Ovary (tissue), 3 donors: ENCODE measurements around the gene RGS6.

Source experiments
- EP300 ChIP-seq: sonication (generic); formaldehyde crosslinking; IDR thresholded peaks from one replicate; pipeline ENCODE4 v1.6.1; 2017; ENCODE audit warnings: antibody characterized with exemption
- POLR2A ChIP-seq: fragments of 450-650 bp; IDR thresholded peaks from one replicate; pipeline ENCODE4 v1.6.1; 2017; ENCODE audit warnings: antibody characterized with exemption, mild to moderate bottlenecking, moderate library complexity
- TF ChIP-seq, protein P1 (sequence below), 3 donors: fragments of 450-650 bp in 2 of 3; fragments of 200-600 bp in 1 of 3; IDR thresholded peaks; one replicate each; pipeline versions ENCODE4 v1.5.1 to v1.8.0; 2016 to 2022; ENCODE audit warnings: antibody characterized with exemption in 3 of 3, mild to moderate bottlenecking in 1 of 3
- donor health status: DM: no; HTN: no; CAD: no.

DNA sequence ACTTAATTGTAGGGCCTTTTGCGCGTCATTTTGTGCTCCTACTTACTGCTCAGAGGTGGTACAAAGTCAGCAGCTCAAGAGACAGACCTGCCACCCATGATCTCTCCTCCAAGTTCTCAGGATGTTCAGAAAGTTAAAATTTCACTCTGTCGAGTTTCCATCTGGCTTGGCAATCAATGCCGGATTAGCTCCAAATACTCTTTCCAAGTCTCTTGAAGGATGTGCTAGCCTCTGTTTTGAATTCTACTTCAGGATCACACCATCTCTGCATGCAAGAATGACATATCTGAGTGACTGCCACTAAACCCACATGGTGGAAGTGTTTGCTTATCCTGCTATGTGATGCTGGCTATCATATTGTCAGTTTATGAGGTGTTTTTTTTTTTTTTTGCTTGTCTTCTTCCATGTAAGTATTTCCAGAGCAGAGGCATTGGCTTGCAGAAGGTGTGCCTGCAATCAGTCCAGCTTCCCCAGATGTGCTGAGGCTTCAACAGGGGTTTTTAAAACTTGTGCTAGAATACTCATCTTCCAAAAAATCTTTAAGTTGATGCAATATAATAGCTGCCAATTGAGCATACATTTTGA lies 125.6 kb downstream of the RGS6 start:
- no peak for TF ChIP-seq POLR2A
- TF ChIP-seq, protein P1, sequence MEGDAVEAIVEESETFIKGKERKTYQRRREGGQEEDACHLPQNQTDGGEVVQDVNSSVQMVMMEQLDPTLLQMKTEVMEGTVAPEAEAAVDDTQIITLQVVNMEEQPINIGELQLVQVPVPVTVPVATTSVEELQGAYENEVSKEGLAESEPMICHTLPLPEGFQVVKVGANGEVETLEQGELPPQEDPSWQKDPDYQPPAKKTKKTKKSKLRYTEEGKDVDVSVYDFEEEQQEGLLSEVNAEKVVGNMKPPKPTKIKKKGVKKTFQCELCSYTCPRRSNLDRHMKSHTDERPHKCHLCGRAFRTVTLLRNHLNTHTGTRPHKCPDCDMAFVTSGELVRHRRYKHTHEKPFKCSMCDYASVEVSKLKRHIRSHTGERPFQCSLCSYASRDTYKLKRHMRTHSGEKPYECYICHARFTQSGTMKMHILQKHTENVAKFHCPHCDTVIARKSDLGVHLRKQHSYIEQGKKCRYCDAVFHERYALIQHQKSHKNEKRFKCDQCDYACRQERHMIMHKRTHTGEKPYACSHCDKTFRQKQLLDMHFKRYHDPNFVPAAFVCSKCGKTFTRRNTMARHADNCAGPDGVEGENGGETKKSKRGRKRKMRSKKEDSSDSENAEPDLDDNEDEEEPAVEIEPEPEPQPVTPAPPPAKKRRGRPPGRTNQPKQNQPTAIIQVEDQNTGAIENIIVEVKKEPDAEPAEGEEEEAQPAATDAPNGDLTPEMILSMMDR (IDR thresholded peaks at IDR 0.05) = no peak
- no peak for TF ChIP-seq EP300
